B cell (primary cell): ENCODE data around the gene RIMS3.

Source experiments
- EZH2 ChIP-seq: IDR thresholded peaks from 2 replicates; pipeline ENCODE4 v1.6.1; 2012; ENCODE audit warnings: borderline replicate concordance, low read depth, mild to moderate bottlenecking, moderate library complexity, low read length; ENCODE audit not compliant: insufficient read depth, poor library complexity, severe bottlenecking
- TF ChIP-seq, protein P1 (sequence below): fragments of 200-600 bp; IDR thresholded peaks from one replicate; pipeline ENCODE4 v1.8.0; 2022; ENCODE audit warnings: antibody characterized with exemption, mild to moderate bottlenecking

DNA sequence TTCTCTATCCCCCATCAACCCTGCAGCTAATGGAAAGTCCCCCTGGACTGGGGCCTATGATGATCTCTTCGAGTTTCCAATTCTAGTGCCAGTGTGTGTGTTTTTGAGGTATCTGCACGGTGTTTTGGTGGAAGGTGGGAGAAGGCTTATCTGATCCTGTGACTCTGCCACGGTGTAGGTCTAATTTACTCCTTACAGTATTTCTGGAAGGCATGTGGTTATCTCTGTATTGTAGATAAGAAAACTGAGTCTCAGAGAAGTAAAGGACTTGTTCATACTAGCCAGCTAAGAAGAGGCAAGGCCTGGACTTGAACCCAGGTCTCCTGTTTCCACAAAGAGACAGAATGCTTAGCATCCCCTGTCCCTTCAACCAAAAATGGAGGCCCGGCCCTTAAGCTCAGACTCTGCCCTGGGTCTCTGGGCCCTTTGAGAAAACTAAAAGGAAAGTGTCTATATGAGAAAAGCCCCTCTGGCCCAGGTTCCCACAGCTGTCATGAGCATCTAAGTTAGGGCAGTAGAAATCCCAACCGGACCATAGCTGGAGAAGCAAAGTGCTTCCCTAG, 20.3 kb downstream of the RIMS3 start:
- TF ChIP-seq, protein P1, sequence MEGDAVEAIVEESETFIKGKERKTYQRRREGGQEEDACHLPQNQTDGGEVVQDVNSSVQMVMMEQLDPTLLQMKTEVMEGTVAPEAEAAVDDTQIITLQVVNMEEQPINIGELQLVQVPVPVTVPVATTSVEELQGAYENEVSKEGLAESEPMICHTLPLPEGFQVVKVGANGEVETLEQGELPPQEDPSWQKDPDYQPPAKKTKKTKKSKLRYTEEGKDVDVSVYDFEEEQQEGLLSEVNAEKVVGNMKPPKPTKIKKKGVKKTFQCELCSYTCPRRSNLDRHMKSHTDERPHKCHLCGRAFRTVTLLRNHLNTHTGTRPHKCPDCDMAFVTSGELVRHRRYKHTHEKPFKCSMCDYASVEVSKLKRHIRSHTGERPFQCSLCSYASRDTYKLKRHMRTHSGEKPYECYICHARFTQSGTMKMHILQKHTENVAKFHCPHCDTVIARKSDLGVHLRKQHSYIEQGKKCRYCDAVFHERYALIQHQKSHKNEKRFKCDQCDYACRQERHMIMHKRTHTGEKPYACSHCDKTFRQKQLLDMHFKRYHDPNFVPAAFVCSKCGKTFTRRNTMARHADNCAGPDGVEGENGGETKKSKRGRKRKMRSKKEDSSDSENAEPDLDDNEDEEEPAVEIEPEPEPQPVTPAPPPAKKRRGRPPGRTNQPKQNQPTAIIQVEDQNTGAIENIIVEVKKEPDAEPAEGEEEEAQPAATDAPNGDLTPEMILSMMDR, result no peak
- no peak for TF ChIP-seq EZH2
